GM12875 (cell line): Measurements from ENCODE around the gene TSPOAP1.

Source experiments
- H3K4me3 ChIP-seq: one replicate; pipeline ENCODE4 v1.5.1; 2011; ENCODE audit warnings: low read depth, low read length, control low read depth
- TF ChIP-seq, protein P1 (sequence below): IDR thresholded peaks from 2 replicates; pipeline ENCODE4 v1.5.1; 2011; ENCODE audit warnings: low read depth, mild to moderate bottlenecking, control low read depth, inconsistent platforms, low read length, moderate library complexity, borderline replicate concordance; ENCODE audit not compliant: insufficient read depth

The TSPOAP1 gene

DNA sequence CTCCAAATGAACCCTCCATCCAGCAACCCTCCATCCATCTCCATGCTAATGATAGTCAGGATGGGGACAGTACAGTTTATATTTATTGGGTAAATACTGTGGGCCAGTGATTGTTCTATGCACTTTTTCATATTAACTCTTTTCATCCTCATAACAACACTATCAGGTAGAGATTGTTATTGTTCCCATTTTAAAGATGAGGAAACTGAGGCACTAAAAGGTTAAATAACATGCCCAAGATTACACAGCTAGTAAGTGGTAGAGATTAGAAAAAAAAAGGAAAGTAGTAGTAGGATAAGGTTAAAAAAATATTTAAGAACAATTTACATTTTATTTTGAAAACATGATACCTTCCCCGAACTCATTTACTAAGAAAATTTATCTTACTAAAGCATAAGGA is 45.3 kb upstream of the TSPOAP1 start:
- TF ChIP-seq, protein P1, sequence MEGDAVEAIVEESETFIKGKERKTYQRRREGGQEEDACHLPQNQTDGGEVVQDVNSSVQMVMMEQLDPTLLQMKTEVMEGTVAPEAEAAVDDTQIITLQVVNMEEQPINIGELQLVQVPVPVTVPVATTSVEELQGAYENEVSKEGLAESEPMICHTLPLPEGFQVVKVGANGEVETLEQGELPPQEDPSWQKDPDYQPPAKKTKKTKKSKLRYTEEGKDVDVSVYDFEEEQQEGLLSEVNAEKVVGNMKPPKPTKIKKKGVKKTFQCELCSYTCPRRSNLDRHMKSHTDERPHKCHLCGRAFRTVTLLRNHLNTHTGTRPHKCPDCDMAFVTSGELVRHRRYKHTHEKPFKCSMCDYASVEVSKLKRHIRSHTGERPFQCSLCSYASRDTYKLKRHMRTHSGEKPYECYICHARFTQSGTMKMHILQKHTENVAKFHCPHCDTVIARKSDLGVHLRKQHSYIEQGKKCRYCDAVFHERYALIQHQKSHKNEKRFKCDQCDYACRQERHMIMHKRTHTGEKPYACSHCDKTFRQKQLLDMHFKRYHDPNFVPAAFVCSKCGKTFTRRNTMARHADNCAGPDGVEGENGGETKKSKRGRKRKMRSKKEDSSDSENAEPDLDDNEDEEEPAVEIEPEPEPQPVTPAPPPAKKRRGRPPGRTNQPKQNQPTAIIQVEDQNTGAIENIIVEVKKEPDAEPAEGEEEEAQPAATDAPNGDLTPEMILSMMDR = no peak
- H3K4me3 ChIP-seq = no peak overlapping the region

DNA sequence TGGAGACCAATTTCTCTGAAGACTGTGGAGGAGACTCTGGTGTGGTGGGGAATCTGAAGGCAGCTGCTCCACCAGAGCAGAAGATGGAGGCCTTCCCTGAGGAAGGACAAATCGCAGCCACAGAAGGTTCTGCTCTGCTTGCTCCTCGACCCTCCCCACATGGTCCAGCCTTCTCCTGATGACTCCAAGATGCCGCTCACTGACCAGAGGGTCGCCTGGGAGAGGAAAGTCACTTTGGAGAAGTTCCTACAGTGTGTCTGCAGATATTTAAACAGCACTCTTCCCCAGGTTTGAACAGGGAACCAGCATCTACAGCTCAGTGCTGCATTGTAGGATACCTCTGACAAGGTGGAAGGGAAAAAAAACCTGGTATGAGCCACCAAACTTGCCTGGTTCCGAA is 44.4 kb upstream of the TSPOAP1 start:
- TF ChIP-seq, protein P1 = no peak
- no peak overlapping the region for H3K4me3 ChIP-seq

DNA sequence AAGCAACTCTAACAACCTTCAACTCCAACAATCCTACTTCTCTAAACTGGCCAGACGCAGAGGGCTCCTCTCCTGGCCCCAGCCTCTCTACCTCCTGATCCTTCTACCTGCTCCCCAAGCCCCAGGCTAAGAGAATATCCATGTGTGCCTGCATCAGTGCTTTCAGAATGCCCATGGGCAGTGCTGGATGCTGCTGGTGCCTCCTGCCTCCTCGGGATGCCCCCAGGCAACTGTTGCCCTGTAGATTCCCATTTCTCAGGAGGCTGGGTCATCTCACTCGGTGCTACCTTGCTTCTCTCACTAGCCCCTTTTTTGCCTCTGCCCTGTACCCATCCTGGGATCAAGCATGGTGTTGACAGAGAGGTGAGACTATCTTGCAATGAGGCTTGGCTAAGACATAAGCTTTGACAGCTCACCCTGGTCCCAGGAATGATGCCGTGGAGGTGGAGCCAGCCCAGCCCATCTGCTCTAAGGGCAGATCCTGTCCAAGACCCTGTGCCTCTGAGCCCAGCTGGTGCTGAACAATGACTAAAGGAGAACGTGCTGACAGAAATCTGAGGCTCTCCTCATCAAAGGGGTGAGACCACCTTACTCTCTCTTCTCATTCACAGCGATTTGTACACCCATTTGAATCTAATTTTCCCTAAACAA is 42.8 kb upstream of the TSPOAP1 start:
- TF ChIP-seq, protein P1 = no peak
- no peak overlapping the region for H3K4me3 ChIP-seq

- TF ChIP-seq, protein P1 = no peak
- no peak overlapping the region for H3K4me3 ChIP-seq
Observed at GRCh38 chr17:58370716-58371115, 42.1 kb upstream of the TSPOAP1 start.

- H3K4me3 ChIP-seq = no peak overlapping the region
Observed at GRCh38 chr17:58370309-58370708, 41.7 kb upstream of the TSPOAP1 start.

GRCh38 chr17:58369214-58370031 is 40.8 kb upstream of the TSPOAP1 start:
- H3K4me3 ChIP-seq = no peak overlapping the region
- TF ChIP-seq, protein P1 = no peak

More at GRCh38 chr17:58370309-58370708, 41.7 kb upstream of the TSPOAP1 start:
- TF ChIP-seq, protein P1 = no peak

DNA sequence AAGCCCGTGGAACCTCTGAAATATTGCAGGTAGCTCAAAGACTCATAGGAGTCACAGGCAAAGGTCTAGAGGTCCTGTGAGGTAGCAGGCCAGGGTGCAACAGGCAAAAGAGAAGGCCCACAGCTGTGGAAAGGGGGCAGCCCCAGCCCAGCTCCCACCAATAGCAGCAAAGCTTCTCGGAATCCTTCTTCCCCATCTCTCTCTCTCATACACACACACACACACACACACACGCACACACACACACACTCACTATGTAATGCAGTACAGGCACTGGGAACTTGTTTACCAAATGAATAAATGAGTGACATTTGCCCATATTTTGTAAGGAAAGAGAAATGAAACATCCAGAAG is 40.2 kb upstream of the TSPOAP1 start:
- TF ChIP-seq, protein P1 = no peak
- no peak overlapping the region for H3K4me3 ChIP-seq
